Tibial artery (tissue), 4 donors: Measurements from ENCODE around the gene VTI1A.
"Not testable (repeated sequence)": the region's sequence is repeated elsewhere in the genome, so short reads cannot be mapped to it uniquely, and the experiment has no call there.

Source experiments
- DNase-seq, 2 donors: peaks; one replicate each; pipeline ENCODE4 v3.0.0-alpha.2; 2019
- H3K27ac ChIP-seq, 2 donors: fragments of 200-600 bp; sonication (generic) in 1 of 2; 1 replicate in 1 of 2; 2 replicates in 1 of 2; pipeline ENCODE4 v1.5.1; 2018 to 2019; ENCODE audit warnings: mild to moderate bottlenecking in 1 of 2
- H3K27me3 ChIP-seq, 2 donors: fragments of 200-600 bp; sonication (generic) in 1 of 2; one replicate each; pipeline versions ENCODE4 v1.5.1 to v1.6.0; 2016 to 2019
- H3K36me3 ChIP-seq, 3 donors: fragments of 200-600 bp; sonication (generic) in 2 of 3; one replicate each; pipeline ENCODE4 v1.5.1; 2016 to 2019; ENCODE audit warnings: mild to moderate bottlenecking in 2 of 3
- H3K4me1 ChIP-seq, 4 donors: fragments of 200-600 bp; sonication (generic) in 2 of 4; 1 replicate in 3 of 4; 2 replicates in 1 of 4; pipeline ENCODE4 v1.5.1; 2016 to 2019
- H3K4me3 ChIP-seq, 2 donors: fragments of 200-600 bp; sonication (generic) in 1 of 2; 1 replicate in 1 of 2; 2 replicates in 1 of 2; pipeline ENCODE4 v1.5.1; 2018 to 2019; ENCODE audit warnings: mild to moderate bottlenecking in 2 of 2
- H3K9me3 ChIP-seq, 3 donors: fragments of 200-600 bp; sonication (generic) in 1 of 3; one replicate each; pipeline ENCODE4 v1.5.1; 2016 to 2019
- CTCF ChIP-seq, 2 experiments: fragments of 200-600 bp in 1 of 2; fragments of 450-650 bp in 1 of 2; IDR thresholded peaks; one replicate each; pipeline ENCODE4 v1.5.1; 2017 to 2019; ENCODE audit warnings: antibody characterized with exemption in 2 of 2, mild to moderate bottlenecking in 1 of 2, moderate library complexity in 1 of 2
- intact Hi-C: fragments of 100-400 bp; cut with DNase I; formaldehyde crosslinking; loops from one replicate; pipeline ENCODE4 v1.15.0; 2023; ENCODE audit warnings: low total_unique reads

The VTI1A gene

DNA sequence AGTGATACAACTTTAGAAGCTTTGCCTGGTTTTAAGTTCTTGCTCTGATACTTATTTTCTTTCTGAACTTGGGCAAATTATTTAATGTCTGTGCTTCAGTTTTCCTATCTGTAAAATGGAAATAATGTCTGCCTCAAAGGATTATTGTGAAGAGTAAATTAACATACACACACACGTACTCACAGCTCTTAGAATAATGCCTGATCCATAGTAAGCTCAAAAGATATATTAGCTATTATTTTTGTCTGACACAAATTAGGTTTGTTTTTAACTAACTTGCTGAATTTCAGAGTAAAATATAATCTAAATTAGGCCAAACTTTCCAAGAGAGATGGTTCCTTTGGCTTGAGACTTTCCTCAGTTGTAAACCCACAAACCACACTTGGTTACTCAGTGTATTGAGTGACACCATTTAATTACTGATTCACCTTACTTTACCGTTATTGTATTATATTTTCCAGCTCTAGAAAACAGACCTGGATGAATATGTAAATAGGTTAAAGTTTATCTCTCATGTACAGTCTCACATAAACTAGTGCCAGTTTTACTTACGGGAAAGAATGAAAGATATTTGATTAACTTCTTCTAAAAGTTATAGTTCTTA lies 50.4 kb downstream of the VTI1A start:
- intact Hi-C loops = no loop called here
- no peak for TF ChIP-seq CTCF (IDR thresholded peaks at IDR 0.05)
- Histone ChIP-seq H3K4me3 (no peak overlapping the region), H3K36me3 (no peaks in the 10 kb centered on the region), H3K27me3 (no peaks in the 10 kb centered on the region), H3K27ac (no peak overlapping the region), H3K4me1 (peaks cover 0 to under 1% (median 0%) of the 10 kb centered on the region in 4 donors), H3K9me3 (no peaks in the 10 kb centered on the region)
- no peak for DNase-seq

- H3K9me3 ChIP-seq = no peaks in the 10 kb centered on the region
- no peaks in the 10 kb centered on the region for H3K27me3 ChIP-seq
- TF ChIP-seq CTCF (IDR thresholded peaks at IDR 0.05) = no peak
- no peaks in the 10 kb centered on the region for H3K36me3 ChIP-seq
- no peak overlapping the region for H3K27ac ChIP-seq
- H3K4me3 ChIP-seq = no peak overlapping the region
- peaks cover 0 to 3% (median 0%) of the 10 kb centered on the region in 4 donors for H3K4me1 ChIP-seq
- intact Hi-C loops = no loop called here
- no peak for DNase-seq
These were observed 51.8 kb downstream of the VTI1A start for GRCh38 chr10:112498806-112499205.

- intact Hi-C loops, H3K36me3 ChIP-seq, H3K27ac ChIP-seq, H3K9me3 ChIP-seq, H3K4me1 ChIP-seq, H3K4me3 ChIP-seq, DNase-seq, H3K27me3 ChIP-seq: not testable (repeated sequence)
These were observed 53.0 kb downstream of the VTI1A start for GRCh38 chr10:112499985-112500384.

- Histone ChIP-seq H3K4me3 (no peak overlapping the region), H3K9me3 (no peaks in the 10 kb centered on the region), H3K36me3 (no peaks in the 10 kb centered on the region), H3K4me1 (peaks cover 0 to 4% (median 1%) of the 10 kb centered on the region in 4 donors), H3K27me3 (no peaks in the 10 kb centered on the region), H3K27ac (no peak overlapping the region)
- no peak for DNase-seq
- TF ChIP-seq CTCF (IDR thresholded peaks at IDR 0.05) = no peak
- intact Hi-C loops = no loop called here
These were observed 55.5 kb downstream of the VTI1A start for GRCh38 chr10:112502536-112502935.

DNA sequence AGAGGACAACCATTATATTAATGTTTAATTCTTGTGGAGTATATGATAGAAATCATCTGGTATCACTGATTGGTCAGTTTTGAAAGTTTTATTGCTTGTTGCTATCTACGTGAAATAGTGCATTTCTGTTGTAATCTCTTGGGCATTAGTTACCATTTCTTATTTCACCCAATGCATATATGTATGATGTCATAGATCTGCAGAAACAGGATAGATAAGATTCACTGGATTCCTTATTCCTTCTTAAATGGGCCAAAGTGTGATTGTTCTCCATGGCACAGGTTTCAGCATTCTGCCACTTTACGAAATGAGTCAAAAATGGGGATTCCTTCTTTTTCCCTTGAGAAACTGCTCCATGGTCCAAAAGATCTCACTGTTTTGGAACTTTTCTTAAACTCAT lies 56.6 kb downstream of the VTI1A start:
- Histone ChIP-seq H3K36me3 (no peaks in the 10 kb centered on the region), H3K4me3 (no peak overlapping the region), H3K9me3 (no peaks in the 10 kb centered on the region), H3K27me3 (no peaks in the 10 kb centered on the region), H3K27ac (no peak overlapping the region), H3K4me1 (peaks cover 0 to 4% (median 1%) of the 10 kb centered on the region in 4 donors)
- intact Hi-C loops = no loop called here
- TF ChIP-seq CTCF (IDR thresholded peaks at IDR 0.05) = no peak
- no peak for DNase-seq

- intact Hi-C loops = no loop called here
- Histone ChIP-seq H3K27ac (no peak overlapping the region), H3K9me3 (no peaks in the 10 kb centered on the region), H3K4me3 (no peak overlapping the region), H3K4me1 (peaks cover 0 to 4% (median 1%) of the 10 kb centered on the region in 4 donors), H3K27me3 (no peaks in the 10 kb centered on the region), H3K36me3 (no peaks in the 10 kb centered on the region)
- TF ChIP-seq CTCF (IDR thresholded peaks at IDR 0.05) = no peak
- DNase-seq = no peak
These were observed 60.0 kb downstream of the VTI1A start for GRCh38 chr10:112507046-112507445.
